GM21367 (cell line): ENCODE results near the gene ZDHHC14.

Experiments used
- ATAC-seq: cut with Tn5 transposase; IDR thresholded peaks from one replicate; pipeline ENCODE4 v1.9.1; 2021; ENCODE audit not compliant: unreplicated experiment

ZDHHC14 gene

DNA sequence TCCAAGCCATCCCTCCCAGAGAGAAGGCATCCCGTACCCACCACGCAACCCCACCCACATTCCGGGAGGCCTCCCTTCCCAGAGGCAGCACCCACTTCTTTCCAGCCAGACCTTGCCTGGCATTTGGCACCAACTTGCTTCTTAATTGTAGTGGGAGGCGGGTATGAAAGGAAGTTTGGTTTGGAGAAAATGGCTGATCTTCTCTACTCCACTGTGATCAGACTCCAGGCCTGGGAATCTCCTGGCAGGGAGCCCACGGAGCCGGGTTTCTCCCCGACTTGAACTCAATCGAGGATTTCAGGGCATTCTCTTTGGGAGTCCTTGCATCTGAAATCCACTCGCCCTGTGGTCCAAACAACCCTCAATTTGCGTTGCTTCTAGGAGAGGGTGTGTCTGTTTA lies 107.1 kb downstream of the ZDHHC14 start:
- ATAC-seq, result no peak

DNA sequence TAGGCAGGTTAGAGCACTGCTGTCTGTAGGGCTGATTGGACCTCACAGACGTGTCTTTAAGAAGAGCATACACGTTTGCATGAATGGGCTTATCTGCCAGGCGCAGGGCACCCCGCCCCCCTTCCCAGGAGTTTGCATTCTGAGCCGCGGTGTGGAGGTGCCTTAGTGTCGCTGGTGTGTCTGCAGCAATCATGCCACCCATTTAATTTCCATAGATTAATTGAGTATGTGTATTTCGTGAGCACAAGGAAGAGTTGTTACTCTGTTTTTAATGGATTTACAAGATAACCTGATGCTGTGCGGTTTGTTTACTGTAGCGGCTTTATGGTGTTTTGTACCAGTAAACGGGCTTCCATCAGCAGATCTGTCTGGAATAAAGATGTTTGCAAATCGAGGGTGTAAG lies 107.7 kb downstream of the ZDHHC14 start:
- ATAC-seq, result no peak

DNA sequence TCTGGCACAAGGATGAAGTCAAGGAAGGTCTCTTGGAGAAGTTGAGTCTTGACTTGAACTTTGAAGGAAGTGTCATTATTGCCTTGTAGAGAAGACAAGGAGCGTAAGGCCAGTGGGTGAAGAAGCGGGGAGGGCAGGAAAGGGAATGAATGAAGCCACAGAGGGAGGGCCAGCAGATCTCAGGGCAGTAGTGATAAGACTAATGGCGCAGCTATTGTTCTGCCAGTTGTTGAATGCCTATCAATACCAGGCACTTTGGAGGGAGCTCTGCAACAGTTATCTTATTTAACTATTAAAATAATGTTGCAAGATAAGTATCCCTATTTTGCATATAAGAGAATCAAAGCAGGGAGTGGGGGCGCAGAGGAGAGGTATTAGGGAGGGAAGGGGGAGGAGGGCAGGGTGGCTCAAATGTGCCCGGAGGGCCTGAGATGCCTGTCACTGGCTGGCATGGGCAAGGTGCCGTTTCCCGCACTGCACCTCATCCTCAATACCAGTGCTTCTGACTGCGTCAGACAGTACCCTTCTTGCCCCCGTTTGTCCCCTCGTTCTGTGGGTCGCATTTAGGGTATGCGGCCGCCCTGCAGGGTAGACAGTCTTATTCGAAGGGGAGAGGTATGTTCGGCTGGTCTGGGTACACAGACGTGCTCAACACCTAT lies 109.8 kb downstream of the ZDHHC14 start:
- no peak for ATAC-seq

DNA sequence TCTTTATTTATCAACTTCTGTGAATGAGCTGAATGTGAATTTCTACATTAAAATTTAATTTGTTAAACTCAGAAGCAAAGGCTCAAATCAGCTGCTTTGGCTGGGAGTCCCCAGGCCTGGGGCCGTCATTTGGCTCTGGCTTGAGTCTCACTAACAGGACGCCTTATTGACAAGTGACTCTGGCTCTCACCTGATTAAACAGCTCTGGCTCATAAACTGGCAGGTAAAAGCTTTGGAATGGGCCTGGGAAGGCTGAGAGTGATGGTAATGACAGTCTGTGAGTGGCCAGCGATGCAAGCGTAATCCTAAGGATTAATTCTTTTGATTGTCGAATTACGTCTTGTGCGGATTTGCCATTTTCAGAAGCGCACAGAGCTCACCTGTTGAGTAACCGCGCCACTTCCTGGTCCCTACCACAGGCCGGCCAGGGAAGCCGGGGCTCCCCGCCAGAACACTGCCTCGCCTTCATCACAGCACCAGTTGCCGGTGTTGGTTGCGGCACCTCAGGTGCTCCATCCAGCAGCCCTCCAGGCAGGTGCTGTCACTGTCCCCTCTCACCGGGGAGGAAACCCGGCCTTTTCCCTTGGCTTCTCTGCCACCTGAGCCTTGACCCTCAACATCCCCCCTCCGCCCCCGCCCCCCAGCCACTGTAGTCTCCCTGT lies 110.7 kb downstream of the ZDHHC14 start:
- no peak for ATAC-seq

DNA sequence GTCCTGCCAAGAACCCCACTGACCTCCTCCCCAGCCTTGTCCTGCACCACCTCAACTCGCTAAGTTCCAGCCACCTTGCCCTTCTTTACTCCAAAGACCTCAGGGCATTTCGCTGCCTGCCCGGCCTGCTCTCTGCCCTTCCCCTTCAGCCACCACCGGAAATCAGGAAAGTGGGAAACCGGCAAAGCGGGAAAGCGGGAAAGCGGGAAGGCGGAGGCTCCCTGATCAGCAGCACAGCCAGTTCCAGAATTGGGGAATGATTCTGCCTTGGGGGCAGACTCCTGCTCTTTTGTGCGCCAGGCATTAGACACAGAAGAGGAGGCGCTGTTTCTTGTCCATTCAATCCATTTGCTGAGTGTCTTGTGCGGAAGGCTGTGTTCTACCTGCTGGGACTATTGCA lies 111.3 kb downstream of the ZDHHC14 start:
- ATAC-seq, result no peak

DNA sequence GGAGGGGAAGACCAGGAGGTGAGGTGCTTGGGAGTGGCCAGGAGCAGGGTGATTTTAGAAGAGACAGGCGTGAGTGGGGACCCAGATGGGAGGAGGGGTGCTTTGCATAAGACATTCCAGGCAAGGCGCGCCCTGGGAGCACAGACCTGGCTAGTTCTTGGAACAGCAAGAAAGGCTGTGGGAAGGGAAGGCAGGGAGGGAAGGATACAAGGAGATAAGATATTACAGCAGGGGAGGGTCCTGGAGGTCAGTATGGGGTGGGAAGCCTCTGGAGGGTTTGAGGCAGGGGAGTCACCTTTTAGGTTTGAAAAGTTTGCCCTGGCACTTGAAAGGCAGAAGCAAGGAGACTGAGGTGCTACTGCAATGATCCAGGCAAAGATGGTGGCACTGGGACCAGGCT lies 111.8 kb downstream of the ZDHHC14 start:
- no peak for ATAC-seq

DNA sequence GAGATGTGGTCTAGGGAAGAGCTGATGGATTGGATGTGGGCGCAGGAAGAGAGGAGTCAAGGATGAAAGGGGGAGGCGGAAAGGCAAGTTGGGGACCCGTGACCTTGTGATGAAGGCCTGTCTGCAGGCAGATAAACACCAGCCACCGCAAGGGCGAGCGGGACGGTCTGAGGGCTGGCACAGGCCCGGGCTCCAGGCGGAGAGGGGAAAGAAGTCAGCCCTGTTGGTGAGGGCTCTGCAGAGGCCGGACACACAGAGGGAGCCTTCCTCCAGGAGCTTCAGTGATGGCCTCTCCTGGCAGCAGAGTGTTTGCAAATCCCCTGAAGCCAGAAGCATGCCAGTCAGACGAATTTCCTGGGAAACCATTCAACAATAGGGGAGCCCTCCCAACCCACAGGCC lies 112.2 kb downstream of the ZDHHC14 start:
- no peak for ATAC-seq

DNA sequence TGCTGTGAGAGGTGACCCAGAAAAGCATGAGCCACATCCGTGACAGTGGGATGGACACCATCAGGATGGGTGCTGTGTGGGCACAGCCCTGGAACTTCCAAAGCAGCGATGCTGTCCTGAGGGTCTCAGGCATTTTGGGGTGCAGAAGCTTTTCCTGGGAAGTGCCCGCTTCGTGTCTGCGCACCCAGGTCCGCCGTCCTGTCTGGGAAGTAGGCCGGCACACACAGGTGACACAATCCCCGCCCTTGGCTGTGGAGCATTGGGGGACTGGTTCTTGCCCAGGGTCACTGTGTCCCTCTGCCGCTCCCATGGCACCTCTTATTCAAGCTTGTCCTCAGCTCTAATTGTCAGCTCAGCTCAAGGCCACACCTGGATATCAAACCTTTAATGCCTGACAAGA lies 112.6 kb downstream of the ZDHHC14 start:
- no peak for ATAC-seq

DNA sequence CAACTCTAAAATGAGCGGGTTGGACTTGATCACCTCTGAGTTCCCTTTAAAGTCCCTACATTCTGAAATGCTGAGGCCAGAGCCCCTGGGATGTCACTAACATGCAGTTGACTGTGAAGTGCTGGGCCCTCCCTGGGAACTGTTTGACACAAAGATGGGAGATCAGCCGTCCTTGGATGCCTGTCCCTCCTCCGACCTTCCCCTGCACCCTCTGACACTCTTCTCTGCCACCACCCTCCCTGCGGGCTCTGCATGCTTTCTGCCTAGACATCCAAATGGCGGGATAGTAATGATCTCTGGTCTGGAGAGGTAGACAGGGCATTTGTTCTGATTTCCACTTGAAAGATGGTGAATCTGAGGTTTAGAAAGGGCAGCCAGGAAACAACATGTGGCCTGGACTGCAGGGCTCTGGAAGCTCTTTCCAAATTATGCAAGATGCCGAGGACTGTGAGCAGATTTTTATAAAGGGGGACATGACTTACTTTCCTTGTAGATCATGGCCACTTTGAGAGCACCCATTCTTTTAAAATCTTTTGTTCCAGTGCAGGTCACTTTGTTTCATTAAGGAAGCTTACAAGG lies 113.2 kb downstream of the ZDHHC14 start:
- ATAC-seq, result no peak

DNA sequence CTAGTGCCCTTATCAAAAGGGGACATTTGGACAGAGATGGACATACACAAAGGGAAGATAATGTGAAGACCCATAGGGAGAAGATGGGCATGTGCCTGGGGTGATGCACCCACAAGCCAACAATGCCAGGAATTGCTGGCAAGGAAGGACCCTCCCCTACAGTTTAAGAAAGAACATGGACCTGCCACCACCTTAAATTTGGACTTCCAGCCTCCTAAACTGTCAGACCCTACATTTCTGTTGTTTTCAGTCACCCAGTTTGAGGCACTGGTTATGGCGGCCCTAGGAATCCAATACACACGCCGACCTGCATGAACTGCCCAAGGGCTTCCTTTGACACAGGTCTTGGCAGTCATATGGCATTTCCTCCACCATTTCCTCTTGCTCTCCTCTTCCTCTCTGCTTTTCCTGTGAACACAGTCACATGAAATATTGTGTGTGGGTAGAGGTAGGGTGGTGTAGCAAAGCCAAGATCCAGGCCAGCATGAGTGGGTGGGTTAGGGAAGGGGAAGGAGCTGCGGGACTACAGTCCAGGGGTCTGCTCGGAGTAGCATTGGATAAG lies 115.6 kb downstream of the ZDHHC14 start:
- no peak for ATAC-seq

DNA sequence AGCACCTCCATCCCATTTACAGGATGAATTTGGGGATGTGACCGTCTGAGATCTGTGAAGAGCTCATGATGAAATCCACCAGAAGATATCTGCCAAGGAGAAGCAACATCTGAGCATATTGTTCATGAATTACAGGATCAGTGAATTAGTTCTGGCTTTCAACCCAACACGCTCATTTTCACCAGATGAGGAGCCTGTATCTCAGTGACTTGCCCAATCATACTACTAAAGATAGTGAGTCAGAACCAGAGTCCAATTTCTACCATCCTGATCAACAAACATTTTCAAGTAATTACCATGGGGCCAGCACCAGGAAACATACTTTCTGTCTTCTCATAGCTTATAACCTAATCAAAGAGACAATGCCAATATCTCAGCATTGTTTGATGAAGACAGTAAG lies 116.6 kb downstream of the ZDHHC14 start:
- no peak for ATAC-seq

DNA sequence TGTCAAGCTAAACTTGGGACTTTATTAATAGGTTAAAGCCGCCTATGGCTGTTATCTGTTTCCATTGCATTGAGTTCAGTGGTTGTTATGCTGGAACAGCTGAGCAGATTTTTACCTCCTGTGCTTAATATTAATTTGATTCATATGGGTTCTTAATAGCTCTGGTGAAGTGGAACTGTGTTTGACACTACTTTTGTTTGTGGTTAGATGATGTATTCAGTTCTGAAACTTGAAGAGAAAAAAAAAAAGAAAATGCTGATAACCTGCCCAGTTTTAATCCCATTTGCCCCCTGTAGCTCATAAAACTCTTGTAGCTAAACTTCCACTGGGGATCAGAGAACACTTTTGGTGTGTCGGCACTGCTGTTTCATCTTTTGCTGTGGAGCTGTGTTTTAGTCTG lies 117.8 kb downstream of the ZDHHC14 start:
- ATAC-seq, result no peak

DNA sequence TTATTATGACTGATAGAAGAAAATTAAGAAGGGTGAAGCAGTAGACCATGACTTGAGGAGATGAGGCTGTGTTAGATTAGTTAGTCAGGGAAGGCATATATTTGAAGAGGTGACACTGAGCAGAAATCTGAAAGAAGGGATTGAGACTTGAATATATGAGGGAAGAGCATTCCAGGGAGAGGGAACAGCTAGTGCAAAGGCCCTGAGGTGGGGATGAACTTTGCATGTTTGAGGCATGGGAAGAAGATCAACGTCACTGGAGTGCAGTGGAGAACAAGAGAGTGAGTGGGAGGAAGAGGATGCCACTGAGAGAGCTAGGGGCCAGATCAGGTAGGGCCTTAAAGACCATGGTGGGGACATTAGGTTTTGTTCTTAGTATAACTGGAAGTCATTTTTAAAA lies 119.0 kb downstream of the ZDHHC14 start:
- ATAC-seq, result no peak

DNA sequence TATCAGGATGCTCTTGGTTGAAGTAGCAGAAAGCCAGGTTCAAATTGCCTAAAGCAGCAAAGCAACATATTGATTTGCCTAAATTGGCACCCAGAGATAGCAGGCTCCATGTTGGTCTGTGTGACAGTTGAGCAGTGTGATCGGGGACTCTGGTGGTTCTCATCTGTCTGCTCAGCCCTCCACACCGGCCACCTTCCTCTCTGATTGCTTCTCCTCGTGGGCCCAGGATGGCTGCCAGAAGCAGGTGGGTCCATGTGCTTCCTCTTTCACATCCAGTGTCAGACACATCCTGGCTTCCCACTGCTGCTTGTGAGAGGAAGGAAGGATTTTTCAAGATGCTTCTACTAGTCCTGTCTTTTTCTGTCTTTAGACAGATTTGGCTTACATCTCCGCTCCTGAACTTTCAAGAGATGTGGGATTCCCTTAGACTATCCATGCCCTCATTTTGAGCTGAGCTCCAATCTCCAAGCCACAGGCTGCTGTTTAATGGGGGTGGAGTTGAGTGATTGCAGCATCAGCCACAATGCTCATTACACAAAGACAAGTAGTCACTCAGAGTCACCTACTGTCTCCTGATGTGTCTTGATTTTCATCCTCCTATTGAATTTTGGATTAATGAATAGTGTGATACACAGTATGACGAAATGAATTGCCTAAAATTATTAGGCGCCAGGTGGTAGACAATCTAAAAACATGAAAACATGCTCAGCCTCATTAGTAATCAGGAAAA lies 122.2 kb downstream of the ZDHHC14 start:
- no peak for ATAC-seq

DNA sequence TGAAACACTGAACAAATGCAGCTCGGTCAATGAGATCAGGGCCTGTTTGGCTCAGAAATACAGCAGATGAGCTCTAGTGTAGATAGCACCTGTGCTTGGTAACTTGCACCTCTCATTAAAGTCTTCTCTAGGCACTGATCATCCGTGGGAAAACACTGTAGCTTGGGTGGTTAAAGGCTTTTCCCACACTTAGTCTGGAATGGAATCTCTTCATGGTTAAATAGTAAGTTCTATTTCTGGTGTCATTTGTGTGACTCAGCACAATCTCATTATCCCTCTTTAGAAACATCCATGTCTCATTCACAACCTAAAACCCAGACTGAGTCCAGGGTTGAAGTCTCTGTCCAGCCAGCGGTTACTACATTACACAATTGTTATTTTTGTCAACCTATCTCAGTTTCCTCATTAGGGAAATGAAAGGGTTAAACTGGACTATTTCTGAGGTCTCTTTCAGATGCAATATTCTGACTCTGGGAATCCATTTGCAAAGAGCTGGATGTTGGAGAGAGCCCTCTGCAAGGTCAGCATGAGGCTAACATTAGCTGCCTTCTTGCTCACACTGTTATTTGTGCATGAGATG lies 125.0 kb downstream of the ZDHHC14 start:
- ATAC-seq, result no peak

DNA sequence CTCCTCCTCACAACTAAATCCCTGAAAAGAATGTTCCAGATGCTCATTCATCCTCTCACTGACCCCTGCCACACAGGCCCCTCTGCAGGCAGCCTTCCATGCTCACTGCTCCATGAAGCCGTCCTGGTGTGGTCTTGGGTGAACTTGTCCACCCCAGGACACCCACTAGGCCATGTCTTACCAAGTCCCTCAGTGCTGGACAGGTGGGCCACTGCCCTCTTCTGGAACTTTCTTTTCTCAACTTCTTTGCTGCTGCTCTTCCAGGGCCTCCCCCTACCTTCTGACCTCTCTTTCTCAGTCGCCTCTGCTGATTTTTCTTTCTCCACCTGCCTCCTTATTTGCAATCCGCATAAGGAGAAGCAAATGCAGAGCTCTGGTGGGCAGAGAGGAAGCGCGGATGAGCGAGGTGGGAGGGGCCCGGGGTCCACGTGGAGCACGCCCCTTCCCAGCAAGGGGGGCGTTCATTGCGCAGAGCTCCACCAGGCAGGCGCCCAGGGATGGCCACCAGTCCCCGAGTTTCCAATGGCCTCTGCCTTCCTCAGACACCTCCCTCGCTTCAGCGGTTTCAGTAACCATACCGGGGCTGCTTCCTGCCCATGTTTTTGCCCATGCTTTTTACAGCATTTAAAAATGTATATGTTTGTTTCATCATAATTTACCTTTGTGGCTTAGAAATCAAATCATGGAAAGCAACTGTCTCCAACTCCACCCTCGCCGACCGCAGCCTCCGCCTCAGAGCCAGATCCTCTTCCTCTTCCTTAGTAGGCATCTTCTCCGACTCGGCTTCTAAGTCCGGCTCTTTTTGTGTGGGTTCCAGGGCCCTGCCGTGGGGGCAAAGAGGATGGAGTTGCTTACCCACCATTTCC lies 129.6 kb downstream of the ZDHHC14 start:
- ATAC-seq, result no peak

DNA sequence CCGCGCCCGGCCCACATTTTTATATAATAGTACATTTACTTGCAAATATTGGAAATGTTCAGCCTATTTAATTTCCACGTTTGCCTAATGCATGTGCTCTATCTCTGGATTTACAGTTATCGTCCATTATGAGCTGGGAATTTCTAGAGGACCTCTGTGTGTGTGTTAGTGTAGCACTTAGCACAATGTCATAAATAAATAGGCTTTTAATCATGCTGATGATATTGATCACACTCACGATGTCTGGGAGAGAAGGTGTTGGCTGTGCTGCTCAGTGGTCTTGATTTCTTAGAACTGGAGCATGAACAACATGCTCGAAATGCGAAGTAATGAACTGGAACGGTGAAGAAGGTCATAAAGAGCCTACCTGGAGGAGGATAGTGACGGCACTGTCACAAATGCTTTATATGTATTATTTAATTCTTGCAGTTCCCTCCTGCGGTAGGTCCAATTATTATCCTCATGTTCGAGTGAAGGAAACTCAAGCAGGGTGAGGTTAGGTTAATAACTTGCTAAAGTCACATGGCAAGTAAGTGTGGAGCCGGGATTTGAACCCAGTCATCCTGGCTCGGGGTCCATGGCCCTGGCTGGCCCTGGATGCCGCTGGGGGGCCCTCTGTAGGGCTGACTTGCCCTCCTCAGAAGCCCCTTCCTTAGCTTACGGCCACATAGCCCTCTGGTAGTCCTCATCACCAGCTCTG lies 130.8 kb downstream of the ZDHHC14 start:
- no peak for ATAC-seq

DNA sequence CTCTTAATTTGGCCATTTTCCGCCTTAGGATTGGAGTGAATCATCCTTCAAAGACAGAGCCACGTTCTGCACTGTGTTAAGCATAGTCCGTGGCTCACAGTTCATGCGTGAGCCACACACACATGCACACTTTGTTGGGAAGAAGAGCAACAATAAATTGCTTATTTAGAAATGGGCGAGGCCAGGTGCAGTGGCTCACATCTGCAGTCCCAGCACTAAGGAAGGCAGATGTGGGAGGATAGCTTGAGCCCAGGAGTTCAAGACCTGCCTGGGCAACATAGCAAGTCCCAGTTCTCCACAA lies 131.3 kb downstream of the ZDHHC14 start:
- no peak for ATAC-seq

DNA sequence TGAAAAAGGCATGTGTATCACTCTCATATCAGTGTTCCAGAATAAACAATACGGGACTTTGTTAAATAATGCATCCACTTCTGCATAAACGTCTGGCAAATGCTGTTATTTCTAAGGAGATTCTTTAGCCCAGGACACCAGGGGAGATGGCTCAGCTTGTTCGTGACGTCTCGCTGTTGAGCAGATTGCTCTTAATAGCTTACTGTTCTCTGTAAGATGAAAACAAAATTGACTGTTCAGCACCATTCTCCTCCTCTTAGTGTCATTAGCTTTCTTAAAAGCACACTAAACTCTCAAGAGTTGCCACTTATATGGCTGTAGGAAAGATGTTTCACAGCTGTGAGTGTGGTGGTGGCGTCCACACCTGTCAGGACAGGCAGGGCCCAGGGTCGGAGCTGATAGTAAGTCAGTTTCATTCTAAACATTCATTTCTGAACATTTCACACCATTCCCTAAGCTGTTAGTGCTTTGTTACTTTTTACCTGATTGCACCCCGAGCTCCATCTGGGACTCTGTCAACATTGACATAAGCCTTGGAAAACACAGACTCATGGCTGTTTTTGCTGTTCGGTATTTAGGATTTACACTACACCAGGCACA lies 132.1 kb downstream of the ZDHHC14 start:
- no peak for ATAC-seq
